ENCODE data around the gene MED13L.

MED13L gene

DNA sequence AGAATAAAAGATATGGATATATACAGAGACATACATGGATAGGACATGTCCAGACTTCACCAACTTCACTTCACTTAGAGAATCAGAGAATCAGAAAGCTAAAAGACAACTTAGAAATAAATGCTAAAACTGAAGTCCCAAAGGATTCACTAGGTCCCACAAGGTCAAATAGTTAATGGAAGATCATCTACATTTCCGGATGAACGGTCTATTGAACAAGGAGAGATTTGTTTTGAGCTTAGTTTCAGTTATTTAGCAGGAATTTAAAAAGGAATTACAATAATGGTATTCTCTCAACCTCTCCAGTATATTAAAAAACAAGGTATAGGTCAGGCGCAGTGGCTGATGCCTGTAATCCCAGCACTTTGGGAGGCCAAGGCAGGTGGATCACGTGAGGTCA, 187.0 kb downstream of the MED13L start:
- no peak for DNase-seq (ENCODE audit: low read depth in 2 of 2)

DNA sequence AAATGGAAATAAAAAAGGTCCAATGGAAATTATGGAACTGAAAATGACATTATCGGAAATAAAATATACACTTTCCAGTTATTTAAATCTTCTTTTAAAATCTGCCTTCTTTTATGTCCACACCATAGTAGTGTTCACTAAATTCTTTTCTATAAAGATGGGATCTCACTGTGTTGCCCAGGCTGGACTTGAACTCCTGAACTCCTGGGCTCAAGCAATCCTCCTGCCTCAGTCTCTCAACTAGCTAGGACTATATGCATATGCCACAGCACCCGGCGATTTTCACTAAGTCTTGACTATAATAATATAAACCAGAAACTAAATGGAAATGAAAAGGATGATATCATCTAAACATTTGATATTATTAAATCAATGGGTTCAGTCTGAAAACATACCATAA, 188.4 kb downstream of the MED13L start:
- DNase-seq (ENCODE audit: low read depth in 2 of 2) = no peak

DNA sequence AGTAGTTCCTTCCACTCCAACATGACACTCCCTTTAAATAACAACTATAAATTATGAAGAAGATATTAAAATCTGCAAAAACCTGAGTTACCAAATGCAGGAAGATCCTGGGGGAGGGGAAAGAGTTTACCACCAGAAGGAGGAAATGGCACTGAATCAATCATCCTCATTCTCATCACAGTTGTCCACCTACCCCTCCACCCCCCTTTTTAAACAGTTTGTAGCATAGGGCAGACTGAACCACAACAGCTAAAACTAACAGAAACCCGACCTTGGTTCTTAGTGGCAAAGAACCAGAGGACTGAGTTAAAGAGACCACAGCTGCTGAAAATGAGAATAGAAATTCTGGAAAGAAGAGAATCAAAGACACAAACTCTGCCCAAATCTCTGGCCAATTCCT, 189.5 kb downstream of the MED13L start:
- no peak for DNase-seq (ENCODE audit: low read depth in 2 of 2)

DNA sequence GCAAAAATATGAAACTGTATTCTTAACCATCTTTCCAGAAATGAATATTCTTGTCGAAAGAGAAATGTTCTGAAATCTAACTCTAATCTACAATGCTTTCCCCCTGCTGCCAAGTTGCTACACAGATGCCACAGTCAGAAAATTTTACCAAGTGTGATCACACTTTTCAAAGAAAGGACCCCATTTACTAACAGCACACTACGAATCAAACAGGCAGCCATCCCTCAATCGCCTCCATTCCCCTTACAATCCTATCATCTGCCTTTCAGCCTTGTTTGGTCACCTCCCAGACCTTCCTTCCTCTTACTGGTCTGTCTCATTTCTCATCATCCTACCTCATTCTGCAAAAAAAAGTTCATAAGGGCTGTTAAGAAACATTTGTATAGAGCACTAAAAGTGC, 190.1 kb downstream of the MED13L start:
- no peak for DNase-seq (ENCODE audit: low read depth in 2 of 2)

DNA sequence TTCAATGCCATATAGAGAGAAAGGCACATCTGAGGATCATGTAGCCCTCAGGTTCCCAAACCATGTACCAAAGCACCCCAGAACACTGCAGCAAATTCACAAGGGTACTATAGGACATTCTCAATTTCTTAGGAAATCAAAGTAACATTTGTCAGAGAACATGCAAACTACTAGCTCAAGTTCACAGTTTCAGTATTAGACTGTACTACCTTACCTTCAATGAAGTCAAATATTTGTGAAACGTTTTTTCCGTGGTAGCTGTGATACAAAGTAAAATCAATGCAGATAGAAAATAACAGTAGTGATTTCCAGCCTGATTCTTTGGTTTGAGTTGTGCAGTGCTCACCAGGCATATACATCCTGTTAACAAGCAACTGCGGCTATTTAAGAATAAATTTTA, 197.1 kb downstream of the MED13L start:
- DNase-seq (ENCODE audit: low read depth in 2 of 2) = no peak

DNA sequence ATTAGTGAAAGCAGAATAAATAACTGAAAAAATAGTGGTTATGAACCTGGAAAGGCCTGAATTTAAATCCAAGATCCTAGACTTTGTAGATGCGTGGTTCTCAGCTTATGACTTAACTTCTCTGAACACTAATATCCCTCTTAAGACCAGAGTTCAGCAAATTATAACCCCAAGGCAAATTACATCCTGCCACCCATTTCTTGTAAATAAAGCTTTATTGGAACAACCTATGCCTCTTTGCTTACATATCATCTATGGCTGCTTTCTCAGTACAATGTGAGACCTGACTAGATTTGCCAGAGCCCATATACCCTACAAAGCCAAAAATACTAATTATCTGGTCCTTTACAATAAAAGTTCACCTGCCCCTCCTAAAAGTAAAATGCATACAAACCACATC, 199.1 kb downstream of the MED13L start:
- DNase-seq (ENCODE audit: low read depth in 2 of 2) = no peak

DNA sequence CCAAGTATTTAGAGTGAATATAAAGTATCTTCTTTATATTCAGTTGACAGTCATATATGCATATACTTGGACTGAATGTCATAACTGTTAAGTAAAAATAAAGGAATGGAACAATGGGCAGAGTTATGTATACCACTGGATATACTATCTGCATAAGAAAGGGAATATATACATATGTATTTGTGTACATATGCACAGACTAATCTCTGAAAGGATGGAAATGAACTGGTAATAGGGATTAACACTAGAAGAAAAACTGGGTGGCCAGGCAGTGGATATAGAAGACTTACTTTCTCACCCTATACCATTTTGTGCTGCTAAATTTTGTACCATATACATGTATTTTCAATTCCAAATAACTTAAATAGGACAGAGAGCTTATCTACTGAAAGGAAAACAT, 200.1 kb downstream of the MED13L start:
- DNase-seq (ENCODE audit: low read depth in 2 of 2) = no peak

DNA sequence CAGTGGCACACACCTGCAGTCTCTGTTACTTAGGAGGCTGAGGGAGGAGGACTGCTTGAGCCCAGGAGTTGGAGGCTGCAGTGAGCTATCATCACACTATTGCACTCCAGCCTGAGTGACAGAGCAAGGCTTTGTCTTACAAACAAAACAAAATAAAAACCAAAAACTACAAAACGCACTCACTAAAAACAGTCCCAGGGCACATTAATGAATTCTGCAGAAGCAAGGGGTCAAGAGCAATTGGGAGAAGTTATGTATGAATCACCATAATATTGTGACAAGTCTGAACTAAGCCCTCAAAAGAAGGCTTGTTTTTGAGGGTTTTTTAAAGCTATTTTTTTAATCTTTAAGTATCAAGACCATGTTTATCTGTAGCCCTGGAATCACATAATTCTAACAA, 201.1 kb downstream of the MED13L start:
- DNase-seq (ENCODE audit: low read depth in 2 of 2) = no peak

DNA sequence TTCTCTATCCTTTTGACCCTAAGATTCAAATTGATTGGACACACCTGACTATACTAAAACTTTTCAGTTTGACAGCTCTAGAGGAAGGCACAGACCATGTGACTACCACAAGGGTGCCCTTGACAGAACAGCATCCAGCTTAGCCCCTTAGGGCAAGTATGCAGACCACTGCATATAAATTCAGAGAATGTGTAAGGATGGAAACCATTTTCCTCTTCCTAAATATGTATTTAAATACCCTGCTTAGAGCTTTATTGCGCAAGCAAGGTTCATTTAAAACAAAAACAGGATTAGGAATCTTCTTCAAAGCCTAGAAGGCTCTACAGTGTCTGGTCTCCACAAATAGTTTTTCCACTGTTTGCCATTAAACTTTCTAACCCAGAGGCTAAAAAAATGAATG, 202.8 kb downstream of the MED13L start:
- DNase-seq (ENCODE audit: low read depth in 2 of 2) = no peak

DNA sequence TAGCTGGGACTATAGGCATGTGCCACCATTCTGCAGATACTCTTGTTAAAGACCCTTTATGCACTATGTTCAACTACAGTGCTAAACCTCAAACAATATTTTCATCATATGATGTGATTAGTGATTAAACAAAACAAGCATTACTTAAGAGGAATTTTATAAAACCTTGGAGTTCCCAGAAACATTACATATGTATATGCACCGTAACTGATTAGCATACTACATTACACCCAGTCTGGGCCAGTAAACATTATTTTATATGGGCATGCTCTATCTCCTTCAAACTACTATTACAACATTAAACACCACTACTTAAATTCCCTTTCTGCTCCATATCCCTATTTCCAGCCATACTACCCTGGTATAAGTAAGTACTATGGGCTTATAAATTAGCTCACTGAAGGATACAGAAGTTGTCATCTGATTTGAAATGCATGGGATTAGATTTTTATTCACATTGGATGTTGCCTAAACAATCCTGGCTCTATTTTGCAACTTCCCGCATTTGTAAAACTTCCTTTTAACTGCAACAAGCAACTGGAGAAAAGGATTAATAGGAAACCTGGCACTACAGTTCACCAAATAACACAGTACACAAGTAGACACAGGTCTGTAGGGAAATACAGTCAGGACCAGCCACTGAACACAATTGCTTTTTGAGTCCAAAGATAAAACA, 205.8 kb downstream of the MED13L start:
- DNase-seq (ENCODE audit: low read depth in 2 of 2) = no peak

DNA sequence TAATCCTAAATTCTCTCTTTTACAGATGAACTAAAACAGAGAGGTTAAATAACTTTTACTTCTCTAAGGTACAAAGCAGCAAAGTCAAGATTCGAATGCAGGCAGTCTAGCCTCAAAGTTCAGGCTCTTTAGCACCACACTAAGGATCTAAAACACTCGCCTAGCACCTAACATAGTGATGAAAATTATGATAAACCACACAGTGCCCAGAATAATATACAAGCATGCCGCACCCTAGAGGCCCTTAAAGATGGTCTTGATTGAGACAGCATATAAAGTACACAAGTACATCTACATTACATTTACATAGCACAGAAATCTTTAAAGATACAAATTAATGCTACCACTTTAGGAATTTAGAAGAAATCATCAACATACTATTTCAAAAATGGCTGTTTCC, 207.0 kb downstream of the MED13L start:
- no peak for DNase-seq (ENCODE audit: low read depth in 2 of 2)

DNA sequence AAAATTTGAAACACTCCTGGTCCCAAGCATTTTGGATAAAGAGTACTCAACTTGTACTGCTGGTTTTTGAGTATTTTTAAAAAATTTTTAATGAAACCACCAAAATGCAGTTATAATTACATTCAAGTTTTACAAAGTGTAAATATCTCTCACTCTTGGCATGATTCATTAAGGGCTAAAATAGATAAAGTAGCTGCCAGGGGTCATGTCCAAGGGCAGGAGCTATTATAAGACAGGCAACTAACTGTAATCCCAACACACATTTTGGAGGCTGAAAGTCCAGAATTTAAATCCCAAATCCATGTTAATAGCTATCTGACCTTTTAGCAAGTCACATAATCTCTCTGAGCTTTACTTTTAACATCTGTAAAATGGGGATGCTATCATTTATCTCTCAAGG, 207.6 kb downstream of the MED13L start:
- DNase-seq (ENCODE audit: low read depth in 2 of 2) = no peak

DNA sequence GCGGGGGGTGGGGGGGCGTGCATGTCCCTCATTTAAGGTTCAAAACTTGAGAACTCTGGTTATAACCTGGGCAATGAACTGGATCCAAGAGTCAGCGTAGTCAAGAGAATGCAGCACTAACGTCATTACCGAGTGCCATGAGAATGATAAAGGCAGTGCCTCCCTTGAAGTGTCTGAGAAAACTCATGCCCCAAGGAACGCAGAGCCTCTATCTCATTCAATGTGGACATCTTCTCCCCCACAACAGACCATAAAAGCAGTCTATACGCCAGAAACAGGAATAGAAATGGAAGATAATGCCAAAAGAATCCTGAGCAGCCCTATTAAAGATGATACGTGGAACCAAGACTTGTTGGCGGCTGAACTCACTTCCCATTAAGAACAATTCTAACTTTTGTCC, 208.6 kb downstream of the MED13L start:
- DNase-seq (ENCODE audit: low read depth in 2 of 2) = no peak

DNA sequence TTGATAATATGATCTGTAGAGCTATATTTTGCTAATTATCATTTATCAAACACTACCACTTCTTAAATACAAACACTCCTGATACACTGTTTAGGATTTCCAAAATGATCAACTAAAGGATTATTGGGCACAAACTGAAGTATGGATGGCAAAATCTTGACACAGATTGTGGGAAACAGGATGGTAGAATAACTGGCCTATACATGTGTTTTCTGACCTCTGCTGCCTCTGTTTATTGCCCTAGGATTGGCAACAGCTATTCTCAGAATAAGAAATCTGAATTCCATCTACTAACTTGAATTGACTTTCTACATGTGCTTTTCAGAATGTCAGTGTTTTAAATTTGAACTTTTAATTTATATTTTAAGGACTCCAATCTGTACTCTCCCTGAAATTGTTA, 209.1 kb downstream of the MED13L start:
- no peak for DNase-seq (ENCODE audit: low read depth in 2 of 2)

DNA sequence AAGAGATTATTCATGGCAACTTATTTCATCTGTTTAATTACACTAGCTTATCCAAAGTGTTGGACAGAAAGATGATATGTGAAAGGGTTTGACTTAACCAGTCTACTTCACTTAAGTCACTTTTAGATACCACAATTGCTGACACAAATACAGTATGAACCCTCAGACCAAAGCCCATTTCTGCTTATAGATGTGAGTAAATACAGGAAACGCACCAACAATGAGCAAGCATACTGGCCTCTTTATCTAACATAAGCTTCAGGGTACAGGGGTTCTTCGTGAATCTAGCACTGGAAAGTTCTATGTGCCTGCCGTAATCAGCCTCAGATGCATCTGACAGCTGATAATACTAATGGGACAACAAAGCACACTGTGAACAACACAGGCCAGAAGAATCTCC, 209.6 kb downstream of the MED13L start:
- DNase-seq (ENCODE audit: low read depth in 2 of 2) = no peak

DNA sequence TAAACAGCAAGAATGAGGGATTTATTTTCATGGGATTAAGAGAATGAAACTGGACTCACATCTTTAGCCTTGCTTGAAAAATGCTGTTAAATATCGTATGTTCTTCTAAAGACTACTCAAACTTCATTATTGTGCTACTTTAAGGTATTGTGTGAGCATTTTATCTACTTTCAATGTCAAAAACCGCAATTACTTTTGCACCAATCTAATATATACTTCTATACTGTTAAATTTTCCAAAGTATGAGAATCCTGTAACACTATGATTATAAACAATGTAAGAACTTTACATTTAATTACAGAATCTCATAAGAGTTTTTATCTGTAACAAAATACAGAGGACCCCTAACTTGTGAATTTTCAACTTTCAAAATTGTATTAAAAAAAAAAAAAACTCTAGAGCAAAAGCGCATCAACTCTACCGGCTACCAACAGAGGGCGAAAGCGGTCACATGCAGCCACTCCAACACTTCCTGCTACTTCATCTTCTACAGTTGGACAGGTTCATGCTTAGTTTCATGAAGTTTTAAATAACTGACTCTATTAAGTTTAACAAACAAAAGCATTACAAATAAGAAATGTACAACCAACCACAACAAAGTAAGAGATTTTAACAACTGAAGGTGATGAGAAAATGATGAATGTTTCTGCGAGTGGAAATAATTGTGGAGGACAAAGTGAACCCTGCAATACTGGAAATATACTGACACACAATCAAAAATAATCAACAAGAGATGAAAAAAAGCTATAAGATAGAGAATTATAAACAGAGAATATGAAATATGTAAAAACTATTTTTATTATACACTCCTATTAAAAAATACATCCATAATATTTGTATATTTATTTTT, 210.9 kb downstream of the MED13L start:
- DNase-seq (ENCODE audit: low read depth in 2 of 2) = peak in 1 of 2 experiments; percentile 34

DNA sequence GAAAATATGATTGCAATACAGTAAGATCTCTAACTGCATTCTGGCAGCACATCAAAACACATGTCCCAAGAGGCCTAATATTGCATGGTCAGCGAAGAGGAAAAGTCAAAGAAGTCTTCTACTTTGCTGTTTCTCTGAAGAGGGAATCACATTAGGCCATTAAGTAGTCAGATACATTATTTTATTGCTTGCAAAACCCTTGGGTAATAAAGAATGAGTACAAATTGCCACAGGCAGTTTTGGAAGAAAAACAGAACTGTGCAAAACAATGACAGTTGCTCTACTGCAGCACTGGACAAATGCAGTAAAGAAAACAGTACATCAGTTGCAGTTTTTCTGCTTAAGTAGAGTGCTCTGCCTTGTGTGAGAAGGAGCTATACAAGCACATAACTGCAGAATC, 211.9 kb downstream of the MED13L start:
- no peak for DNase-seq (ENCODE audit: low read depth in 2 of 2)

DNA sequence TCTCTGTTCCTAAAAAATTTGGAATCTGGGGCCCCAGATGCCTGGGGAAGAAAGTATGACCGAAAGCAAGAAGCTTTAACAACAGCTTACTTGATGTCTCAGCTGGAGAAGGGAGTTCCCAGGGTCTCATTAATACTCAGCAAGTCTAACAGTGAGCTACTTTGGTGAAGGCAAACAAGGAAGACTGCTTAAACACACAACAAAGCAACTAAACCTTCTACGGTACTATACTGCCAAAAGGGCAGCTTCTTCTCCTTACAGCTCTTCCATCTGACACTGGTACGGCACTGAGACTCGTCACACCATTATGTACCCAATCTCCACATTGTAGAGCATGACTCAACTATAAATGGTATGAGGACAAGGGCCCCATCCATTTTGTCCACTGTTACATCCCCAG, 213.0 kb downstream of the MED13L start:
- no peak for DNase-seq (ENCODE audit: low read depth in 2 of 2)

DNA sequence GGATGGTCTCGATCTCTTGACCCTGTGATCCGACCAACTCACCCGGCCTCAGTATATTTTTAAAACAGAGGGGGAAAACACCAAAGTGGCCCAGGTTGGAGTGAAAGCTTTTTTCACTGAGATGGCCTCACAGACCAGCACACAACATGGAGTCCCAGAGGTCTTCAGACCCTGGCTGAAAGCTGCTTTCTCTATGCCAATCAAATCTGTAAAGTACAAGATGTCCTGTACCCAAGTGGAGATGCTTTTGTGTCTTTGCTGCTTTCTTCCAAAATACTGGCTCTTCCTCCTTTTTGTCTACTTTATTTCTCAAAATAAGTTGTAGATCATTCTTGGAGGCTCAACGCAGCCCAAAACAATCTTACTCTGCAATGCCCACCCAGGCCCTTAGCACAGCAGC, 214.8 kb downstream of the MED13L start:
- no peak for DNase-seq (ENCODE audit: low read depth in 2 of 2)

DNA sequence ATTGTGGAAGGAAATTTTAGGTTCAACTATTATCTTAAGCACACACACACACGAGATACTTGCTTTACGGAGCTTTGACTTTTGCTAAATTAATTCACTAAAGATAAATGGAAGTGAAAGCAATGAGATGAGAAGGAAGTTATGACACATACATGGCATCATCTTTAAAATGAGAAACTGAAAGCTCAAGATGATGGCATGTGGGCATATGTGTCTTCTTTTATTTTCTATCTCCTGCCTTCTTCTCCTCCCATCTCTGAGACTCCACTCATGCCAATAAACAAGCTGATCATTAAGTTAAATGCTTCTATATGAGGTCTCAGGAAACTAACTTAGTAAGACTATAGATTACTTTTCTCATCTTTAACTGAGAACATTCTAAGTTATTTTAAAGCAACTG, 216.7 kb downstream of the MED13L start:
- no peak for DNase-seq (ENCODE audit: low read depth in 2 of 2)

DNA sequence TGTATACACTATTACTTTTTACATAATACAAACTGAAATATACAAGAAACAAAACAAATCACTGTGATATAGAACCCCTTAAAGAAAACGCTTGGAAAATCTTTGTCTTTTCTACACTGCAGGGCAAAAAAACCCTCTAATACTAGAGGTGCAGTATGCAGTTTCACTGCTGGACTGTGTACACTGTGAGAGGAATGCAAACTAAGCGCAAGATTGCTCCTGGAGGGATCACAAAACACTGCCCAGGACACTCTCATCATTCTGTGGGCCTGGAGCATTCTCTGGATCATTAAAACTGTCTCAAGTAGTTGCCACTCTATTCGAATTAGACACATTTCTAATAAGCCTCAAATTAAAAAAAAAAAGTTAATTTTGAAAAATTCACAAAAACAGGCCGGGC, 217.6 kb downstream of the MED13L start:
- no peak for DNase-seq (ENCODE audit: low read depth in 2 of 2)

DNA sequence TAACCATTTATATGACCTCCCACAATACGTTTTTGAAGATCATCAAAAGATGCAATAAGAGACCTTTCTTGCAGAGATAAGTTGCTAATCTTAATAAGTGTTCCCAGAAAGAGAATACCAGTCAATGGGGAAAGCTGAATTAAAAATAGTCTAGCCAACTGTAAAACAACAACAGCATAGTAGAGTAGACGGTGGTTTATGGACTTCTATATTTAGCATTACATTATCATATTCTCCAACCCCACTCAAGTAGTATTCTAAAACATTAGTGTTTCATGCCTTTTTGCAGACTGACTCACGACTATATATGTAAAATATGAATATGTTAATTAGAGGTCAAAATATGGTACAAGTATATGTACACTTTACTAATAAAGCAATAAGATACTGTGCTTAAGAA, 218.9 kb downstream of the MED13L start:
- no peak for DNase-seq (ENCODE audit: low read depth in 2 of 2)

DNA sequence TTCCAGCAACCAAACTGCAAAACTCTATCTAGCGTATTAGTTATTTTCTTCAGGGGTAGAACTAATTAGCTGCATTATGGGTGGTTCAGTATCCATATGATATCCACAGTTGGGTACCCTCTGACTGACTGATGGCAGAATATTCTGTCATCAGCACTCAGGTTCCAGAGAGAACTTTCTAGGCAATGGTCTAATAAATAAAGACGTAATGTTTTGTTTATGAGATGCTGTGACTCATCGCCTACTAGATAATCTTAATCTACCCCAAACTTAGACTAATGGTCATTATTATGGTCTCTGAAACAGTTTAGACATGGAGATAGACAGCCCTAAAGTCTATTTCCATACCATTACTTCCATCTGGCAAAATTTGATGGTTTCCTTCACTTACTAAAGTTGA, 220.1 kb downstream of the MED13L start:
- DNase-seq (ENCODE audit: low read depth in 2 of 2) = no peak
